GM19328 (cell line): ENCODE data around the gene TOPAZ1.
A peak's percentile ranks its signal among the peaks of the same experiment; 100 is the strongest.
"Not testable (repeated sequence)": the region's sequence is repeated elsewhere in the genome, so short reads cannot be mapped to it uniquely, and the experiment has no call there.

Source experiments
- ATAC-seq: cut with Tn5 transposase; IDR thresholded peaks from one replicate; pipeline ENCODE4 v1.9.1; 2021; ENCODE audit warnings: mild to moderate bottlenecking, moderate library complexity; ENCODE audit not compliant: unreplicated experiment

The TOPAZ1 gene

DNA sequence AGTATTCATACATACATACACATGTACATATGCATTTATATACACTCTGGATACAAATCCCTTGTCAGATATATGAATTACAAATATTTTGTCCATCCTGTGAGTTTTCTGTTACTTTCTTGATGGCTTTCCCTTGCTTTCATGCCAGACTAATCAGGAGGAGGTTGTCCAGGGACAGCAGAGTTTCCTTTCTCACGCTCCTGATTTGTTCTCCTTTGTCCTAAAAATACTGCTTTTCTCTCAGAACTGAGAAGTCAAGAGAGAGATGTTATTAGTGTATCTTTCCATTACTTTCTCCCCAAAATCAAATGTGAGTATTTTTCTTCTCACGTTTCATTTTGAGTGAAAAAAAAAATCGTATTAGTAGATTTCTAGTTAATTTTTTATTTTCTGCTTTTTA lies 84.8 kb downstream of the TOPAZ1 start:
- no peak for ATAC-seq

DNA sequence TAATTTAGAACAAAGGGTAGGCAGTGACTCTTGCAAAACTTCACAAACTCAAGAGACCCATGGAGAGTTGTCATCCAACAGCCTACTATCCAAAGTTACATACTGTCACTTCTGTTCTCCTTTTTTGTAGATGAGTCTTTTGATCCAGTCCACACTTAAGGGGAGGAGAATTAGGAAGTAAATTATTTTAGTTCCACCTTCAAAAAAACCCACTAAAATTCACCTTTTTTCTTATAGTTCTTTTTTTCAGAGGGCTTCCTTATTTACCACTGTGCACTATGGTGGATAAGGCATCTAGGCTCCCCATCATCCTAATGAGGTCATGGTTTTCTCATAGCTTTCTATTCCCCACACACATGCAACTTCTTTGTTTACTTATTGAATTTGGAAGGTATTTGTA lies 88.3 kb downstream of the TOPAZ1 start:
- ATAC-seq: no peak

DNA sequence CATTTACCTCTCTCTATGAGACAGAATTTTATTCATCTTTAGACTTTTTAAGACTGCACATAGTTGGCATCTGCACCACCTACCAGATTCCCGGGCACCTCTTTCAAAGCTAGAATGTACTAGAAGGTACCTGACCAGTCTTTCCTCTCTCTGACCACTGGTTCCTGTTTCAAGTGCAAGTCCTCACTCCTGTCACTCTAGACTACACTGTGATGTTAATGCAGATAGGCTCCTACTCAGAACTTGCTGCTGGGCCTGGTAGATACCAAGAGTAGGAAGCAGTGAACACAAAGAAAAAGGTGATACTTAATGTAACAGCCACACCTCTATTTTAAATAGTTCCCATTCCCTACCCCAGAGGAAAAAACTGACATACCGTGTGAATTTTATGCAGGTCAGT lies 88.8 kb downstream of the TOPAZ1 start:
- ATAC-seq: no peak

DNA sequence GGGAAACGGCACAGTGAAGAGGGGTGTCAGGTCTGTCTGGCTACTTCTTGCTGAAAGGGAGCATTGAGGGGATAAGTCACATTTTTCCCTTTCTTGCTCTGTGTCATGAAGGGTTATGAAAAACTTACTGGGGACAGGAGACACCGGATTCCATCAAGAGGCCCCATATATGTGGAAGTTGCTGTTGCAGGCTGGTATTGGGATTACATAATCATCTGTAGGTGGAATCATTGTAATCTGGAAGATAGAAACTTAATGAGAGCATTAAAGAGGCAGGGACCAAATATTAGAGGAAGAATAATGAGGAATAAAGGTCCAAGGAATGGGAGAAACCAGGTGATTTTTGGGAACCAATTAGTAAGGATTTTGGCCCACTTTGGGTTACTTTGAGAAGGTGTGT lies 92.6 kb downstream of the TOPAZ1 start:
- no peak for ATAC-seq

- ATAC-seq: no peak
These were observed 95.6 kb downstream of the TOPAZ1 start for GRCh38 chr3:44337248-44337785.

DNA sequence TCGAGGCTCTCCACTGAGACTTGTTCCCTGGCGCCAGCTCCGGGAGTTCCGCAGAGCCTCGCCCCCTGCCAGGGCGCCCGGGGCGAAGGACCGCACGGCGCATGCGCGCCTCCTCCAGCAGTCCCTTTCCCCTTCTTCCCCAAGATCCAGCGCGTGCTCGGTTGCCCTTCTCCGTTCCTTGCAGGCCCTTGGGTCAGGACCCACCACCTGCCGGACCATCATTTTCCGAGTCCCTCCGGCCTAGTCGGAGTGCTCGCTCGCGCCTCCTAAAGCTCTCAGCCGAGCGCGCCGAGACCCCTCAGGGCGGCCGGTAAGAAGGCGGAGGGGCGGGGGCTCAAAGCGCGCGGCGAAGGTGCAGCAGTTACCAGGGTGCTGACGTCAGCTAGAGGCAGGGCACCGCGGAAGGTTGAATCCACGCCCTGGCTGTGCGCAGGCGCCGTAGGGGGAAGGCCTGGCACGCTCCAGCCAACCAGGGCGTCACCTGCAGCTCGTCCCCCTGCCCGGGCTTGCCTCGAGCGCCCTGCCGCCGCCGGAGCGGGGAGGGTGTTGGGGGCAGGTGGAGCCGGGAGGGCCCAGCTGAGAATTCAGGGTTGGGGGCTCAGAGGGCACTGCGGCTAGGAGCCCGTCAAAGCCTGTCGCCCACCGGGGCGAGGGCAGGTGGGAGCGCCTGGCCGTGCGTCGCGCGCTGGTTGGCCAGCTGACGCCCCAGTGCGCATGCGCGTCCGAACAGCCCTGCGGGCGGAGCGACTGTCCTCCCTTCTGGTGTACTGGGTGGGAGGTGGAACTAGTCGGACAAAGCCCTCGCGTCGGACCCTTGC lies 96.5 kb downstream of the TOPAZ1 start, which contains the start of gene TCAIM:
TCAIM (plus strand) TSS at position 757 of the 818 bp plus-strand sequence. CDS start 16,017 bp downstream, outside the sequence.
- ATAC-seq: peak; percentile 91

DNA sequence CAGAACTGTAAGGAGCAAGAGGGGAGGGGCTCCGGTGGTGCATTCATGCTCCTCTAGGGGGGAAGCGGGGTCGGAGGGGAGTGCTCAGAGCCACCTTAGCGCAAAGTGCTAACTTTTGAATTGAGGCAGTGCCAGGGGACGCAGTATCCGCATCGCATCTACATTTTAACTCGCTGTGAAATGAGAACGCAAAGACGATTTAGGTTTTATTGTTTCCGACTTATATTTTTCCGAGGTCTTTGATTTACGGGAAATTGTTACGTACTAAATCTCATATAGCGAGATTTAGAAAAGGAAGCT lies 97.1 kb downstream of the TOPAZ1 start:
- no peak for ATAC-seq

GRCh38 chr3:44339181-44340057 lies 97.7 kb downstream of the TOPAZ1 start:
- no peak for ATAC-seq

- no peak for ATAC-seq
These were observed 98.3 kb downstream of the TOPAZ1 start for GRCh38 chr3:44340058-44340395.

DNA sequence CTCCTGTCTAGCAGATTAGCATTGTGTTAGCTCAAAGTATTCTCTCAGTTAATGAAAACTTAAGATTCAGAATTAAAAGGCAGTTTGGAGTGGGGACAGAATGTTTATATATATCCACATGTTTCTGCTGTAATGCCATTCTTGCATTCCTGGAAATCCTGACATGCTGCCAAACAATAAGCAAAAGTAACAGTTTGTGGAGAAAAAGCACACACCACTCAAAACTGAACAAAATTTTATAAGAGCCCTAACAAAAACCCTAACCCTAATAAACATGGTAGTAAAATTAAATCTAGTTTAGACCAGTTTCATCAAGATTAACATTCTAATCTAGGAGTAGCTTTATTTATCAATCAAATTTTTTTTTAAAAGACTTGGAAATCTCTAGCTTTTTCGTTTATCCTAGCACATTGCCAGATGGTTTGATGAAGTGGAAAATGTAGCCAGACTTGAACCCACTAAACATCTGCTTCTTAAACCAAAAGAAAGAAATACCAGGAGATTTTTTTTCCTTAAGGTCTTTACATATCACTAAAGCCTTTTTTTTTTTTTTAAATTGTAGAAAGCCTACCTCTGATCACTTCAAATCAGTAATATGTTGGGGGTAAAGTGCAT lies 100.6 kb downstream of the TOPAZ1 start:
- no peak for ATAC-seq

DNA sequence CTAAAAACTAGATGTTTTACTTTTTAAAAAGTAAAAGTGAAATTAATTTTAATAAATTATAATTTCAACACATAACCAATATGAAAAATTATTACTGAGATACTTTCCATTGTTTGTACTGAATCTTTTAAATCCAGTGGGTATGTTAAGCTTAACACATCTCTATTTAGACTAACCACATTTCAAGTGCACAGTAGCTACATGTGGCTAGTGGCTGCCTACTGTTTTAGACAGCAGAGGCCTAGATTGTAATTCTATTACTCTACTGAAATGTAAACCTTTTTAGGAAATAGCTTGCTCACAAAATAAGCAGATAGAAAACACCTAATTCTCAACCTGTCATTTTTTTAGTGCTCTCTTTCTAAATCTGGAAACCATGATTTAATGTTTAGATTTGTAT lies 101.7 kb downstream of the TOPAZ1 start:
- no peak for ATAC-seq

- ATAC-seq: not testable (repeated sequence)
These were observed 104.9 kb downstream of the TOPAZ1 start for GRCh38 chr3:44346590-44346989.

- no peak for ATAC-seq
These were observed 107.3 kb downstream of the TOPAZ1 start for GRCh38 chr3:44348993-44349392.

GRCh38 chr3:44353355-44353924 lies 111.8 kb downstream of the TOPAZ1 start:
- no peak for ATAC-seq

DNA sequence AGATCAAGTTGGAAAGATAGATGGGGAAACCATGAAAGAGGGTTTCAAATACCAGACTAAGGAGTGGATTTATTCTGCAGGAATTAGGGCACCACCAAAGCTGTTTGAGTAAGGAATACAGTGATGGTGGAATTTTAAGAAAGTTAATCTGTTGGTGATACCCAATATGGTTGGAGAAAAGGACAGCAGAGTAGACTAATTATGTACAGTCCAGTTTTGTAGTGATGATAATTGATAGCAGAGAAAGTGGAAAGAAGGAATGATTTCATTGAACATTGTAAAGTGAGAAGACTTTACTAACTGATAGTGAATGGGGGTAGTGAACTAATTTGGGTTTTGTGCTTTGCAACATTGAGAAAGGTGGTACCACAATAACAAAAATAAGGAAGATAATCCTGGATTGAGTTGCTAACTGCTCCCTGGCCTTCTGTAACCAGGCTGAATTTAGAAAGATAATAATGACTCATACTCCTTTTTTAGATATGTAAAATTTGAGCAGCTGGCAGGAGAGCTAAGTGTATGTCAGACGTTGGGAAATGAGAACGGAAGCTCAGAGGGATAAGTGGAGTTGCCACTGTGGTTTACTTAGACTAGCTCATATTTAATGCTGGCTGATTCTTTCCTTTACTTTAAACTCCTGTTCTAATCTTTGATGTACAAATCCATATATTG lies 113.8 kb downstream of the TOPAZ1 start:
- no peak for ATAC-seq

GRCh38 chr3:44359146-44359751 lies 117.6 kb downstream of the TOPAZ1 start:
- ATAC-seq: no peak

- no peak for ATAC-seq
These were observed 121.9 kb downstream of the TOPAZ1 start for GRCh38 chr3:44363591-44363990.

GRCh38 chr3:44365952-44366351 lies 124.3 kb downstream of the TOPAZ1 start:
- no peak for ATAC-seq

DNA sequence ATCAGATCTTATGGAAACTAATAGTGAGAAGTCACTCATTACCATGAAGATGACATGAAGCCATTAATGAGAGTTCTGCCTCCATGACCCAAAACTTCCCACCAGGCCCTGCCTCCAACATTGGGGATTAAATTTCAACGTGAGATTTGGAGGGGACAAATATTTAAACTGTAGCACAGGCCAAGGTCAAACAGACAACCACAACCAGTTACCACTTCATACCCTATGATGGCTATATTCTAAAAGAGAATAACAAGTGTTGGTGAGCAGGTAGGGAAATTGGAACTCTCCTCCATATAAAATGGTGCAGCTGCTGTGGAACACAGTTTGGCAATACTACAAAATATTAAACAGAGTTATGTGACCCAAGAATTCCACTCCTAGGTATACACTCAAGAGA lies 133.8 kb downstream of the TOPAZ1 start:
- no peak for ATAC-seq
